ENCODE data around the gene STX1B.

DNA sequence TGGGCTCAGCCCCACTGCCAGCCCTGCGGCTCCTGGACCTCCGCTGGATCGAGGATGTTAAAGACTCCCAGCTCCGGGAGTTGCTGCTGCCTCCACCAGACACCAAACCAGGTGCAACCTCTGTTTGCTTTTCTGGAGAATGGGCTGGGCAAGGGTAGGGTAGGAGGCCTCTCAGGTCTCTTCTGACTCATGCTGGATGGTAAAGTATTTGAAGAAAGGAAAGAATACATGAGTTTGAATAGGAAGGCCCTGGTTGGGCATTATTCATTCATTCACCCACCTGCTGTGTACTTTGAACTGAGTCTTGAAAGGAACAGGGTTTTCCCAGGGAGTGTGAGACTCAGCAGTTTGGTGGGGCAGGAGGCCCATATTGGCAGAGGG, 68.0 kb downstream of the STX1B start:
- TF ChIP-seq CTCF (IDR thresholded peaks at IDR 0.05): no peak
- TF ChIP-seq POLR2A (IDR thresholded peaks at IDR 0.05): no peak

Measured in tibial nerve (tissue), 3 donors.